IMR-90 (cell line): Measurements from ENCODE around the gene PFKP. TPM values are rescaled to one million over a fixed set of nuclear protein-coding genes. Genes with fewer than 3 reads are reported as not detected.

Experiments used
- ATAC-seq: fragments of 200-7000 bp; cut with Tn5 transposase; 2 replicates; pipeline ENCODE4 v1.9.1; 2020; ENCODE audit warnings: low read depth, mild to moderate bottlenecking, moderate library complexity
- BruUV-seq: library from RNA; stranded (reverse); fragments of 400-500 nt; replicated peaks from 2 replicates; lab custom pipeline; 2021; lab: Mats Ljungman, UMichigan
- CTCF ChIA-PET: fragments of 300-600 bp; formaldehyde crosslinking; extraction: SDS; loops from one replicate; lab custom pipeline; 2021; ENCODE audit warnings: antibody characterized with exemption; lab: Yijun Ruan, JAX
- POLR2A ChIA-PET: fragments of 300-600 bp; sonication (Branson Sonifier 250); formaldehyde crosslinking; loops from one replicate; lab custom pipeline; 2022; ENCODE audit warnings: antibody characterized with exemption; ENCODE audit not compliant: unreplicated experiment; lab: Charles Lee
- DNase-seq: peaks from one replicate; pipeline ENCODE4 v3.0.0; 2013
- H2AFZ ChIP-seq: replicated peaks from 2 replicates; pipeline ENCODE3; 2013; ENCODE audit warnings: low read length, mild to moderate bottlenecking; ENCODE audit not compliant: poor library complexity
- H2AK5ac ChIP-seq: 2 replicates; pipeline ENCODE4 v1.6.1; 2013; ENCODE audit warnings: low read depth, low read length, inconsistent platforms
- H2AK9ac ChIP-seq: replicated peaks from 2 replicates; pipeline ENCODE3; 2013; ENCODE audit warnings: mild to moderate bottlenecking, low read depth, low read length, moderate library complexity; ENCODE audit not compliant: poor library complexity
- H2BK120ac ChIP-seq: 2 replicates; pipeline ENCODE4 v1.6.1; 2013; ENCODE audit warnings: low read depth, low read length, inconsistent platforms
- H2BK15ac ChIP-seq: 3 replicates; pipeline ENCODE4 v1.6.1; 2013; ENCODE audit warnings: low read depth, low read length, inconsistent platforms
- H2BK20ac ChIP-seq: 2 replicates; pipeline ENCODE4 v1.6.1; 2013; ENCODE audit warnings: low read depth, mild to moderate bottlenecking, inconsistent platforms, low read length, moderate library complexity
- H2BK5ac ChIP-seq: 2 replicates; pipeline ENCODE4 v1.6.1; 2013; ENCODE audit warnings: mild to moderate bottlenecking, low read depth, low read length, inconsistent platforms; ENCODE audit not compliant: poor library complexity, severe bottlenecking
- H3K14ac ChIP-seq: replicated peaks from 2 replicates; pipeline ENCODE4 v1.6.1; 2013; ENCODE audit warnings: low read depth, low read length, inconsistent platforms
- H3K18ac ChIP-seq: 2 replicates; pipeline ENCODE4 v1.6.1; 2013; ENCODE audit warnings: low read depth, low read length, control low read depth
- H3K23ac ChIP-seq: 2 replicates; pipeline ENCODE4 v1.6.1; 2013; ENCODE audit warnings: low read depth, low read length, inconsistent platforms
- H3K27ac ChIP-seq: 2 replicates; pipeline ENCODE4 v1.5.1; 2013; ENCODE audit warnings: mild to moderate bottlenecking, control low read depth, low read length; ENCODE audit not compliant: insufficient read depth
- H3K27me3 ChIP-seq: 2 replicates; pipeline ENCODE4 v1.6.1; 2013; ENCODE audit warnings: low read length; ENCODE audit not compliant: control insufficient read depth, insufficient read depth
- H3K36me3 ChIP-seq: 2 replicates; pipeline ENCODE4 v1.6.1; 2013; ENCODE audit warnings: low read length, mixed read lengths; ENCODE audit not compliant: control insufficient read depth, insufficient read depth
- H3K4ac ChIP-seq: 2 replicates; pipeline ENCODE4 v1.6.1; 2013; ENCODE audit warnings: low read depth, low read length, inconsistent platforms
- H3K4me1 ChIP-seq: 2 replicates; pipeline ENCODE4 v1.6.1; 2013; ENCODE audit warnings: low read length, mixed read lengths; ENCODE audit not compliant: control insufficient read depth, insufficient read depth
- H3K4me2 ChIP-seq: 2 replicates; pipeline ENCODE4 v1.6.1; 2013; ENCODE audit warnings: low read depth, mild to moderate bottlenecking, control low read depth, low read length, moderate library complexity
- H3K4me3 ChIP-seq: 2 replicates; pipeline ENCODE4 v1.5.1; 2013; ENCODE audit warnings: low read depth, mild to moderate bottlenecking, control low read depth, low read length, moderate library complexity; ENCODE audit not compliant: insufficient read depth
- H3K56ac ChIP-seq: 2 replicates; pipeline ENCODE4 v1.6.1; 2013; ENCODE audit warnings: low read length, inconsistent platforms; ENCODE audit not compliant: insufficient read depth; ENCODE audit errors: extremely low read depth
- H3K79me1 ChIP-seq, 2 experiments: 2 replicates each; pipeline ENCODE4 v1.6.1; 2013; ENCODE audit warnings: low read length in 2 of 2, inconsistent platforms in 1 of 2, low read depth in 1 of 2
- H3K9ac ChIP-seq: 2 replicates; pipeline ENCODE4 v1.6.1; 2013; ENCODE audit warnings: low read depth, low read length, control low read depth
- H3K9me1 ChIP-seq: 2 replicates; pipeline ENCODE4 v1.6.1; 2013; ENCODE audit warnings: low read length, inconsistent platforms; ENCODE audit not compliant: insufficient read depth
- H3K9me3 ChIP-seq: 2 replicates; pipeline ENCODE4 v1.6.1; 2013; ENCODE audit warnings: low read length; ENCODE audit not compliant: control insufficient read depth, insufficient read depth
- H4K20me1 ChIP-seq: 2 replicates; pipeline ENCODE4 v1.6.1; 2013; ENCODE audit warnings: low read length, inconsistent platforms; ENCODE audit not compliant: insufficient read depth
- H4K5ac ChIP-seq: 2 replicates; pipeline ENCODE4 v1.6.1; 2013; ENCODE audit warnings: mild to moderate bottlenecking, low read depth, low read length, control low read depth
- H4K8ac ChIP-seq, 2 experiments: 2 replicates each; pipeline ENCODE4 v1.6.1; 2013; ENCODE audit warnings: low read depth in 2 of 2, low read length in 2 of 2, control low read depth in 1 of 2, inconsistent platforms in 1 of 2
- H4K91ac ChIP-seq: 2 replicates; pipeline ENCODE4 v1.6.1; 2013; ENCODE audit warnings: low read depth, low read length, inconsistent platforms; ENCODE audit not compliant: insufficient read depth
- CEBPB ChIP-seq: IDR thresholded peaks from 2 replicates; pipeline ENCODE4 v1.6.1; 2012; ENCODE audit warnings: low read depth, low read length, improper control_type of control experiment
- CHD1 ChIP-seq: IDR thresholded peaks from 2 replicates; pipeline ENCODE4 v1.6.1; 2012; ENCODE audit warnings: low read depth, low read length, improper control_type of control experiment
- FOS ChIP-seq: fragments of 150-350 bp; IDR thresholded peaks from 2 replicates; pipeline ENCODE4 v1.6.1; 2016; ENCODE audit warnings: low read depth, low read length
- MAFK ChIP-seq: IDR thresholded peaks from 2 replicates; pipeline ENCODE4 v1.6.1; 2012; ENCODE audit warnings: low read depth, low read length, improper control_type of control experiment
- MAZ ChIP-seq: IDR thresholded peaks from 2 replicates; pipeline ENCODE4 v1.6.1; 2012; ENCODE audit warnings: low read depth, mild to moderate bottlenecking, low read length, improper control_type of control experiment, moderate library complexity, borderline replicate concordance
- MXI1 ChIP-seq: IDR thresholded peaks from 2 replicates; pipeline ENCODE4 v1.6.1; 2012; ENCODE audit warnings: low read depth, mild to moderate bottlenecking, low read length, moderate library complexity, borderline replicate concordance
- NFE2L2 ChIP-seq: fragments of 150-350 bp; IDR thresholded peaks from 2 replicates; pipeline ENCODE4 v1.6.1; 2016; ENCODE audit warnings: low read depth, mild to moderate bottlenecking, low read length
- POLR2A ChIP-seq: IDR thresholded peaks from 2 replicates; pipeline ENCODE4 v1.6.1; 2012; ENCODE audit warnings: mild to moderate bottlenecking, low read depth, low read length
- RCOR1 ChIP-seq: IDR thresholded peaks from 2 replicates; pipeline ENCODE4 v1.6.1; 2012; ENCODE audit warnings: mild to moderate bottlenecking, low read length, improper control_type of control experiment; ENCODE audit not compliant: insufficient replicate concordance
- RFX5 ChIP-seq: IDR thresholded peaks from 2 replicates; pipeline ENCODE4 v1.8.0; 2012; ENCODE audit warnings: low read depth, mild to moderate bottlenecking, low read length, moderate library complexity
- SMC3 ChIP-seq: fragments of 150-350 bp; IDR thresholded peaks from 2 replicates; pipeline ENCODE4 v1.6.1; 2016; ENCODE audit warnings: low read depth, mild to moderate bottlenecking, antibody characterized with exemption, low read length, moderate library complexity
- WGBS, 2 experiments: methylation state at CpG; one replicate each; pipeline versions ENCODE4 v1.1.5 to v1.1.7; 2013; ENCODE audit warnings: missing lambda C conversion rate in 2 of 2; ENCODE audit not compliant: insufficient read length in 1 of 2; ENCODE audit errors: extremely low coverage in 2 of 2; 5-methylcytosine and 5-hydroxymethylcytosine counted together
- dilution Hi-C: fragments of 300-500 bp; cut with HindIII; formaldehyde crosslinking; loops from one replicate; pipeline ENCODE4 v1.14.3; 2018; ENCODE audit warnings: low sequenced_read_pairs; ENCODE audit not compliant: unreplicated experiment
- in situ Hi-C: fragments of 300-500 bp; cut with MboI; formaldehyde crosslinking; loops from 3 replicates; pipeline ENCODE4 v1.14.3; 2019; ENCODE audit warnings: low sequenced_read_pairs, inconsistent platforms, mixed read lengths
- intact Hi-C: fragments of 100-400 bp; cut with micrococcal nuclease; formaldehyde crosslinking; loops from 2 replicates; pipeline ENCODE4 v1.10.0; 2022
- polyA plus RNA-seq, 3 experiments: library from polyadenylated mRNA; depleted of rRNA; stranded (reverse); fragments of >200 nt; gene quantifications; 2 replicates each; pipeline ENCODE4 v1.2.3, GENCODE V29; 2012; ENCODE audit warnings: low replicate concordance in 1 of 3
- total RNA-seq: library from RNA; depleted of rRNA; stranded (reverse); fragments of >200 nt; gene quantifications from 2 replicates; pipeline ENCODE4 v1.2.3, GENCODE V29; 2012
- TF ChIP-seq, protein P1 (sequence below): fragments of 150-350 bp; IDR thresholded peaks from 2 replicates; pipeline ENCODE4 v1.6.1; 2017; ENCODE audit warnings: mild to moderate bottlenecking, antibody characterized with exemption, low read length, low read depth
- TF ChIP-seq, protein P2 (sequence below): fragments of 150-350 bp; IDR thresholded peaks from 2 replicates; pipeline ENCODE4 v1.6.1; 2016; ENCODE audit warnings: low read depth, mild to moderate bottlenecking, low read length, moderate library complexity, borderline replicate concordance
- TF ChIP-seq, protein P3 (sequence below): conservative IDR thresholded peaks from 2 replicates; pipeline ENCODE4 v1.5.1; 2012; ENCODE audit warnings: mild to moderate bottlenecking, low read depth, low read length, improper control_type of control experiment

PFKP gene
- total and polyA plus RNA-seq, 2 of the 4 experiments (the other 2 are of a cell fraction), result 223 to 294 TPM

DNA sequence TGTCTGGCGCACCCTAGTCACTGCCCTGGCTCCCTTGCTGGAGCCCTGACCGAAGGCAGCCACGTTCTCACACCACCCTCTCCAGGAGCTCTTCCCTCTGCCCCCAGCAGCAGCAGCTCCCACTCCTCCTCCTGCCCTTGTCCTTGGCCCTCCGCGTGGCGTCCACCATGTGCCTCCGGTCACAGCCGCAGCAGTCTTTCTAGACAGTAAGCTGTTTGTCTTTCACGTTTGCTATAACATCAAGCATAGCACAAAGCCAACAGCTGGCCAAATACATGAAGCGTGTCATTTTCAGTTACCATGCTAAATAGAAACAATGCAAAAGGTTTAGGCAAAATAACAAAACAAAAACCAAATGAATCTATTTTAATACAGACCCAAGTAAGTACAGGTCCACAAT lies 101.9 kb downstream of the PFKP start (continued):
- no peak for TF ChIP-seq MXI1
- no peak for TF ChIP-seq MAZ
- no peak for TF ChIP-seq SMC3
- no peak for TF ChIP-seq CHD1

DNA sequence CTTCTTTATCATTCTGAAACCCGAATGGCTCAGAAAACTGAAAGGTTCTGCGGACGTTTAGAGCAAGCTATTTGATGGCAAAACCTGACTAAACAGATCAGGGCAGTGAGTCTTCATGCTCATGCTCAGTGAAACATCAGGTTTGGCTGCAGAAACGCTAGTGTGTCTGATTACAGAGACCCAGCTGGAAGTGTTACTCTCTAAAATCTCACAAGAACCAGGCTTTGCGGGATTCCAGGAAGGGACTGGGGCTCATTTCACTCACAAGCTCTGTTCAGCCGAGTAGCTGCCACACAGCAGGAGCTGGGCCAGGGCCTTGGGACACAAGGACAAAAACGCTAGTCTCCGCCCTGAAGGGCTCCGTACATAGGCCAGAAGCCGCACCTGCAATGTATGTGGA lies 102.3 kb downstream of the PFKP start:
- no peak overlapping the region for H3K14ac ChIP-seq
- H3K36me3 ChIP-seq, result peaks cover 41% of the 10 kb centered on the region
- in situ Hi-C loops, result no loop called here
- TF ChIP-seq, protein P1, sequence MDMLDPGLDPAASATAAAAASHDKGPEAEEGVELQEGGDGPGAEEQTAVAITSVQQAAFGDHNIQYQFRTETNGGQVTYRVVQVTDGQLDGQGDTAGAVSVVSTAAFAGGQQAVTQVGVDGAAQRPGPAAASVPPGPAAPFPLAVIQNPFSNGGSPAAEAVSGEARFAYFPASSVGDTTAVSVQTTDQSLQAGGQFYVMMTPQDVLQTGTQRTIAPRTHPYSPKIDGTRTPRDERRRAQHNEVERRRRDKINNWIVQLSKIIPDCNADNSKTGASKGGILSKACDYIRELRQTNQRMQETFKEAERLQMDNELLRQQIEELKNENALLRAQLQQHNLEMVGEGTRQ, result no peak
- TF ChIP-seq RCOR1 (no peak), NFE2L2 (no peak), RFX5 (no peak), MAFK (no peak), SMC3 (no peak), POLR2A (no peak), FOS (no peak), CEBPB (no peak)
- TF ChIP-seq, protein P2, sequence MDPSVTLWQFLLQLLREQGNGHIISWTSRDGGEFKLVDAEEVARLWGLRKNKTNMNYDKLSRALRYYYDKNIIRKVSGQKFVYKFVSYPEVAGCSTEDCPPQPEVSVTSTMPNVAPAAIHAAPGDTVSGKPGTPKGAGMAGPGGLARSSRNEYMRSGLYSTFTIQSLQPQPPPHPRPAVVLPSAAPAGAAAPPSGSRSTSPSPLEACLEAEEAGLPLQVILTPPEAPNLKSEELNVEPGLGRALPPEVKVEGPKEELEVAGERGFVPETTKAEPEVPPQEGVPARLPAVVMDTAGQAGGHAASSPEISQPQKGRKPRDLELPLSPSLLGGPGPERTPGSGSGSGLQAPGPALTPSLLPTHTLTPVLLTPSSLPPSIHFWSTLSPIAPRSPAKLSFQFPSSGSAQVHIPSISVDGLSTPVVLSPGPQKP, result no peak
- TF ChIP-seq, protein P3, sequence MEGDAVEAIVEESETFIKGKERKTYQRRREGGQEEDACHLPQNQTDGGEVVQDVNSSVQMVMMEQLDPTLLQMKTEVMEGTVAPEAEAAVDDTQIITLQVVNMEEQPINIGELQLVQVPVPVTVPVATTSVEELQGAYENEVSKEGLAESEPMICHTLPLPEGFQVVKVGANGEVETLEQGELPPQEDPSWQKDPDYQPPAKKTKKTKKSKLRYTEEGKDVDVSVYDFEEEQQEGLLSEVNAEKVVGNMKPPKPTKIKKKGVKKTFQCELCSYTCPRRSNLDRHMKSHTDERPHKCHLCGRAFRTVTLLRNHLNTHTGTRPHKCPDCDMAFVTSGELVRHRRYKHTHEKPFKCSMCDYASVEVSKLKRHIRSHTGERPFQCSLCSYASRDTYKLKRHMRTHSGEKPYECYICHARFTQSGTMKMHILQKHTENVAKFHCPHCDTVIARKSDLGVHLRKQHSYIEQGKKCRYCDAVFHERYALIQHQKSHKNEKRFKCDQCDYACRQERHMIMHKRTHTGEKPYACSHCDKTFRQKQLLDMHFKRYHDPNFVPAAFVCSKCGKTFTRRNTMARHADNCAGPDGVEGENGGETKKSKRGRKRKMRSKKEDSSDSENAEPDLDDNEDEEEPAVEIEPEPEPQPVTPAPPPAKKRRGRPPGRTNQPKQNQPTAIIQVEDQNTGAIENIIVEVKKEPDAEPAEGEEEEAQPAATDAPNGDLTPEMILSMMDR, result no peak

More for the DNA sequence above, 102.3 kb downstream of the PFKP start:
- Histone ChIP-seq H3K4ac (no peak overlapping the region), H2BK120ac (no peak overlapping the region), H3K27me3 (no peaks in the 10 kb centered on the region), H3K56ac (no peak overlapping the region), H2AFZ (no peak overlapping the region), H2BK20ac (no peak overlapping the region), H3K27ac (no peak overlapping the region), H4K91ac (no peak overlapping the region), H2AK5ac (no peak overlapping the region), H3K4me3 (no peak overlapping the region), H3K18ac (no peak overlapping the region), H2AK9ac (no peak overlapping the region), H3K4me2 (no peak overlapping the region), H3K79me1 (peaks cover 21 to 59% of the 10 kb centered on the region in 2 experiments), H3K9me3 (no peaks in the 10 kb centered on the region), H3K4me1 (0 out of 2 replicates have a peak, but pooled peaks cover 1% of the 10 kb centered on the region), H4K20me1 (peaks cover 8% of the 10 kb centered on the region; the same call in 1 of the 2 replicates), H3K9ac (no peak overlapping the region), H3K9me1 (peaks cover 3% of the 10 kb centered on the region; the same call in 1 of the 2 replicates), H2BK15ac (no peak overlapping the region), H3K23ac (no peak overlapping the region), H2BK5ac (no peak overlapping the region), H4K5ac (no peak overlapping the region), H4K8ac (no peak overlapping the region)
- dilution Hi-C loops, result no loop called here
- ChIA-PET POLR2A (no interaction called here), CTCF (interaction anchor here (0.5 kb wide), 1 partner anchor 988 kb away, joined by 3 read pairs; no protein-coding TSS in a partner anchor)
- no TSS peak for BruUV-seq
- ATAC-seq, result no peak
- 92% methylated on average over 2 of the region's 10 CpGs; no CpG with 5 or more reads in 1 of the 2 experiments for WGBS, 2 experiments
- DNase-seq, result no peak
- intact Hi-C loops, result no loop called here
